Mammary epithelial cell (primary cell): ENCODE measurements around the gene IGDCC3.

Source experiments
- CTCF ChIP-seq, 2 donors: IDR thresholded peaks in 1 of 2; conservative IDR thresholded peaks in 1 of 2; 2 replicates each; pipeline ENCODE4 v1.5.1; 2011 to 2012; ENCODE audit warnings: inconsistent platforms in 2 of 2, low read length in 2 of 2, mild to moderate bottlenecking in 2 of 2, control low read depth in 1 of 2, low read depth in 1 of 2; ENCODE audit not compliant: insufficient read depth in 1 of 2; ENCODE audit errors: extremely low read depth in 1 of 2
- EZH2 ChIP-seq: IDR thresholded peaks from 2 replicates; pipeline ENCODE4 v1.6.1; 2012; ENCODE audit warnings: low read length, inconsistent platforms, borderline replicate concordance

GRCh38 chr15:65391732-65392131 lies 13.9 kb upstream of the IGDCC3 start:
- TF ChIP-seq CTCF (conservative IDR thresholded peaks at IDR 0.05 in 1 of 2, IDR thresholded peaks at IDR 0.05 in 1 of 2; ENCODE audit: extremely low read depth in 1 of 2, insufficient read depth in 1 of 2, low read depth in 1 of 2, low read length in 2 of 2) (no peak), EZH2 (no peak)
